IPS DF 19.7 (cell line): ENCODE data around the gene PTPRN2.
"Not testable (repeated sequence)": the region's sequence is repeated elsewhere in the genome, so short reads cannot be mapped to it uniquely, and the experiment has no call there.

Source experiments
- DNase-seq: peaks from one replicate; pipeline ENCODE4 v3.0.0-alpha.2; 2013; ENCODE audit warnings: low read depth, low spot score

The PTPRN2 gene

DNA sequence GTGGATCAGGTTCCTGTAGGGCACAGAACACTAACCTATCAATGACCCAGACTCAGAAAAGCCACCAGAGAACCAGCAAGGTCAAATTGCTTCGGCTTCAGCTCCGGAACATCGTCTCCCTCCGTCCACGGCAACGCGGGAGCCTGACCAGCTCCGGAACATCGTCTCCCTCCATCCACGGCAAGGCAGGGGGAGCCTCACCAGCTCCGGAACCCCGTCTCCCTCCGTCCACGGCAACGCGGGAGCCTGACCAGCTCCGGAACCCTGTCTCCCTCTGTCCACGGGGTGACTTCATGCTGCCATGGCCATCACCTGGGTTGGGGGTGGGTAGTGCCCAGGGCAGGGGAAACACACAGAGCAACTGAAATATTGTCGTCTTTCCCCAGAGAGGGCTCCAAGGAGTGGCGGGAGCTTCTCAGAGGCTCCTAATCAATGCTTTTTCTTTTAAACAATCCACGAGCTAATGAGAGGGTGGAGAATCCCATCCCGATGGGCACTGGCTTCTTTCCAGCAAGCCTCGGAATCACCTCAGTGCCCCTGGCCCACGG lies 847.3 kb downstream of the PTPRN2 start:
- no peak for DNase-seq

DNA sequence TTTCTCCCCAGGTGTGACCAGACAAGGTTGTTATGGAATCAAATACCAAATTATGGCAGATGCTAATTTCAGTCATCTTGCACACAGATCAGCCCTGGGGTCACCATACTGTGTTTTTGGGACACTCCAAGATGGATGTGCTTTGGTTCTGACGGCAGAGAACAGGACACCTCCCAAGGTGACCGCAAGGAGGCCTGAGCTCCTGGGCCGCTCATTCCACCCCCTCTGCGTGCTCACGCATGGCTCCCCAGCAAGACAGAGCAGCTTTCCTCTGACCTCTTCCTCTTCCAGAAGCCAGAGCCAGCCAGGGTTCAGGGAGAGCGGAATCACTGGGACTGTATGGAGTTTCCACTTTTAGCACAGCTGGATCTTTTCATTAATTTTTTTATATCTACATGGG lies 848.0 kb downstream of the PTPRN2 start:
- DNase-seq, result no peak

DNA sequence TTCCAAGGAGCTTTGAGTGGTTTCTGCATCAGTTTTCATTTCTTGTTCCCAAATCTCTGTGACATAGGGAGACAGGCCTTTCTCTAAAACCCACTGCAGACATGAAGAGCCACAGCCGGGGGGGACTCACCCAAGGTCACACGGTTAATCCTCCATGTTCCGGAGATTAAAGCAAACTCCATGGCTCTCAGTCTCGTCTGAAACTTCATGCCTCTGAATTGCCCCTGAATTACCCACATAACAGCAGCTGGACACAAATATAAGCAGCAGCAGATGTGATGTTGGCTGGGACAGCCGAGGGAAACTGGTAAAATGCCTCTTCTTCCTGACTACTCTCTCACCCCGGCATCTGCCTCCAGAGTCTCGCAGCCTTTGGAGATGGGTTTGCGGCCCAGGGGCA lies 848.6 kb downstream of the PTPRN2 start:
- no peak for DNase-seq

DNA sequence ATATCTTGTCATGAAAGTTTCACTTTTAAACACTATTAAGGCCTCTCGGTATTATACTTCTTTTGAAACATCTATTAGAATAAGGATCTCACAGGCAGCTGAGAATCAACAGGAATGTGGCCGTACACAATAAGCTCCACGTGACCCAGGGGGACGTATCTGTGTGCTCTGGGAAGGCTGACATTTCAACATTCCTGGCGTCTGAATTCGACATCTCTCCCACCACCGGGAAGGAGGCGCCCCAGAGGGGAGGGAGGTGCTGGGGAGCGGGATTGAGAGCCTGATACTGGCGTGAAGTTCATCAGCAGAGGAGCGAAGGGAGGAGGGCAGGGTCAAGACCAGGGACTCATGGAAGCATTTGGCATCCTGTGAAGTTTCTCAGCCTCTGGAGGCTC lies 849.6 kb downstream of the PTPRN2 start:
- DNase-seq, result no peak

DNA sequence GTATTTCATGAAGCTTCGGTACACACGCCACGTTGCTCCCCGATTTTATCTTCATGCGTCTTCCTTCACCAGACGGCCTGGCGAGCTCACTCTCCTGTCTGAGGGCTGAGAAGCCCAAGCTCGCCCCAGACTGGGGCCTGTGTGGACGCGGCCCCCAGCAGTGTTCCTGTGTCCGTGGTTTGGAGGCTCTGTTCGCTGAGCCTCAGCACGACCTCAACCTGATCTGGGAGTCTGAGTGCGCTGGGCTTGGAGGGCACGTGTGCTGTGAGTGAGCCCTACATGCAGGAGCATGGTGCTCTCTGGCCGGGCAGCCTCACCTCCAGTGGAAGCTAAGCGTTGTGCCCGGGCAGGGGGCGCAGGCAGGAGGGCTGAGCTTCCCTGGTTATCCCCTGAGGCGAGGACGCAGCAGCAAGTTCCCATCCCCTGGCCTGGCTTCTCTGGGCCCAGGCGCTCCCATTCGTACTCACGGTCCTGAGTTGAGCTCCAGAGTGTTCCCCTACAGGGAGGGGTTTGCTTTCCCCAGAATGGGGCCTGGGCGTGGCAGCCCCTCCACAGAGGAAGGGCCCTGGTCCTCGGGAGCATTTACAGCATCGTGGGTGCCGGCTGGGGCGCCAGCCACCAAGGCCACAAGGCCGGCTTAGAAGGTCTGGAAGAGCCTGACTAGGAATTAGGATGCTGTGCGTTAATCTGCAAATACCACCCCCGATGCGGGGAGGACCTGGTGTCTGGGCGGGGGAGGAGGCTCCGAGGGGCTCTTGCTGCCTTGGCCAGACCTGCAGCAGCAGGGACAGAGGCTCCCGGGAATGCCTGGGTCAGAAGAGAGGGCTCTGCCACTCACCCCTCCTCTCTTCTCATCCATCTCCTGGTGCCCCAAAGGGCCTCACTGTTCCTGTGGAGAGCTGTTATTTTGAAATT lies 850.2 kb downstream of the PTPRN2 start:
- DNase-seq, result no peak

DNA sequence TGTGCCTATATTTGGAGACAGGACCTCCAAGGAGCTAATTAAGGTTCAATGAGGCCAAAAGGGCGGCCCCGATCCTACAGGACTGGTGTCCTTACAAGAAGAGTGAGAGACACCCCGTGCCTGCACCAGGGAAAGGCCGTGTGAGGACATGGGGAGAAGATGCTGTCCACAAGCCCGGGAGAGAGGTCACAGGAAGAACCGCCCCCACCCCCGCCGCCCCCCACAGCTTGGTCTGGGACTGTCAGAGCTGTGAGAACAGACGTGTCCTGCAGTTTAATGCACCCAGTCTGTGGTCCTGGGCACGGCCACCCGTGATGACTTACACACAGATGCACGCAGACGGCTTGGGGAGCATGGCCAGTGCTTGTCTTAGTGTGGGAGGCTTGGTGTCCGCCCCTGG lies 851.3 kb downstream of the PTPRN2 start:
- no peak for DNase-seq

DNA sequence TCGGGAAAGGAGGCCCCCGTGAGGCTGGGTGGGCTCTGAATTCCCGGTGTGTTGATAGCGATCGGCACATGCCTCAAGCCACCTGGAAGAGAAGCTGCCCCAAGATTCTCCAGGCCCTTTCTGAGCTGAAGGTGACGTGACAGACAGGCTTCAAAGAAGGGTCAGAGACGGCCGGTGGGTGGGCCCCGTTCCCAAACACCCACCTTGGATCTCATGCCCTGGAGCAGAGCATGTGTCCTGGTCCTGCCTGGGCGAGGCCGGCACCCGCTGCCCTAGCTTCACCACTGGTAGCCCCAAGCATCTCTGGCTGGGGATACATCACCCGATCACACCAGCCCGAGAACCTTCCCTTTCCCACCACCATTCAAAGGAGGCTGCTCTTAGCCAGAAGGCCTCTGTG lies 851.8 kb downstream of the PTPRN2 start:
- DNase-seq, result no peak

DNA sequence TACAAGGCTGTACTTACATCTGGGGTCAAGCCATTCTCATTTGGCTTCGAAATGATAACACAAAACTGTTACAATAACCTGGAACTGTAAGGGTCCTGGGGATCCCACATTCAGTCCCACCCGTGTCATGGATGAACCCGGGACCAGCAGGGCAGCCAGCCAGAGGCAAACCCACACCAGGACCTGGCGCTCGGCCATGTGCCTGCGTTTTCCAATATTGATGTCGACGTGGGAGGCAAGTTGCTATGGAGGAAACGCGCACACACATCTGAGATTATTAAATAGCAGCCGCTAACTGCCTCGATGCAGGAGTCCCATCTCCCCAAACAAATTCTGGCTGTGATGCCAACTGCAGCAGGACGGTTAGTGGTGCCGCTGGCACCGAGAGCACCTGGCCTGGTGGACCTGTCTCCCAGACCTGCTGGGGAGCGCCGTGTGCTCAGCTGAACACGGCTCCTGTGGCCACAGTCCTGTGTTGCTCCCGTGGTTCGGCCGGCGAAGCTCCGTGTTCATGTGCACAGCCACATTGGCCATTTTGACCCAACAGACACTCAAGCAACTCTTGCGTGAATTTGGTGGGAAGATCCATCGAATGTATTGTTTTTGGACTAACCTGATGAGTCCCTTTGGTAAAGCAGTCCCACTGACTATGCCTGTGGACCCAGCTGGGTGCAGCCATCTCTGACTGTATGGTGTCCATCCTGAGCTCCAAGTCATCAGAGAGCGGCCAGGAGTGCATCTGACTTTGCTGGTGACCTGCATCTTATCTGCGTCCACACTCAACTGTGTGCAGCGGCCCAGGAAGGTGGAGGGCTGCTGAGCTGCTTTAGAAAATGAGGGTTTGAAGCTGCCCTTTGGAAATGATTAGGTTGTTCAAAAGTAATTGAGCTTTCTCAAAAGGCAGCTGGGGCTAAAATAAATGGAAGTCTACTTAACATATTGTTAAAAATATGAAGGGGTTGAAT lies 852.7 kb downstream of the PTPRN2 start:
- no peak for DNase-seq

DNA sequence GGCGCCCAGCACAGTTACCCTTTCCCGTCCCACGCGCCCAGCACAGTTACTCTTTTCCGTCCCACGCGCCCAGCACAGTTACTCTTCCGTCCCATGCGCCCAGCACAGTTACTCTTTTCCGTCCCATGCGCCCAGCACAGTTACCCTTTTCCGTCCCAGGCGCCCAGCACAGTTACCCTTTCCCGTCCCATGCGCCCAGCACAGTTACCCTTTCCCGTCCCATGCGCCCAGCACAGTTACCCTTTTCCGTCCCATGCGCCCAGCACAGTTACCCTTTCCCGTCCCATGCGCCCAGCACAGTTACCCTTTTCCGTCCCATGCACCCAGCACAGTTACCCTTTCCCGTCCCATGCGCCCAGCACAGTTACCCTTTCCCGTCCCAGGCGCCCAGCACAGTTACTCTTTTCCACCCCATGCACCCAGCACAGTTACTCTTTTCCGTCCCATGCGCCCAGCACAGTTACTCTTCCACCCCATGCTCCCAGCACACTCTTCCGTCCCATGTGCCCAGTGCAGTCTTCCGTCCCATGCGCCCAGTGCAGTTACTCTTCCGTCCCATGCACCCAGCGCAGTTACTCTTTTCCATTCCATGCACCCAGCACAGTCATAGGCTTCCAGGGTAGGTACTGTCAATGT lies 853.7 kb downstream of the PTPRN2 start:
- not testable (repeated sequence) for DNase-seq

DNA sequence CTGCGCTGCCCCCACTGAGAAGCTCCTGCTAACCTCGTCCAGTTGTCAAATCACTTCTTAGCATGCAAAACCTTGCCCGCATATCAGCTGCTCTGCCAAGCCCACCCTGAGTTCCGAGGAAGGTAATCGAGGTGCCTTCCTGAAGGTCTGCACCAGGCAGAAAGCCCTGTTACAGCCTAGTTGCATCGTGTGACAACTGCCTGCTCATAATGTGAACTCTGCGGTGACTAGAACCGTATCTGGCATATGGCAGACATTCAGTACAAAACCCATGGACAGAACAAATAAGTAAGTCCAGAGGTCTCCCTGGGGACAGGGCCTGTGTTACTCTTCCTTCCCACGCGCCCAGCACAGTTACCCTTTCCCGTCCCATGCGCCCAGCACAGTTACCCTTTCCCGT lies 856.5 kb downstream of the PTPRN2 start:
- no peak for DNase-seq

DNA sequence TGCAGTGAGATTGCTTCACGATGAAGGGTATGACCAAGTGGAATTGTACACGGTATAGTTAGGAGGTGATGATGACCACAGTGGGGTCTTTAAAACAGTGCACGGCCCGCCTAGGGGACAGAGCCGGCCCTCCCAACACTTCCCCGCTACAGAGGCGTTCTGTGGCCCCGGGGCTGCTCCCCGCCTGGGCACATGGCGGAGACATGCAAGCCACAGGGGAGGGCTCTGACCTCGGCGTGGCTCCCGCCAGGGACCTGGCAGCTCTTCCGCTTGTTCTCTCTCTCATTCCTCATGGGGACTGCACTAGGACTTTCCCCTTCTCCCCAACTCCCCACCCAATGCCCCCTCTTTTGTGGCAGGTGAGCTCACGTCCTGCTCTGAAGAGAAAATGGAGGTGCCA lies 857.0 kb downstream of the PTPRN2 start:
- DNase-seq, result no peak

DNA sequence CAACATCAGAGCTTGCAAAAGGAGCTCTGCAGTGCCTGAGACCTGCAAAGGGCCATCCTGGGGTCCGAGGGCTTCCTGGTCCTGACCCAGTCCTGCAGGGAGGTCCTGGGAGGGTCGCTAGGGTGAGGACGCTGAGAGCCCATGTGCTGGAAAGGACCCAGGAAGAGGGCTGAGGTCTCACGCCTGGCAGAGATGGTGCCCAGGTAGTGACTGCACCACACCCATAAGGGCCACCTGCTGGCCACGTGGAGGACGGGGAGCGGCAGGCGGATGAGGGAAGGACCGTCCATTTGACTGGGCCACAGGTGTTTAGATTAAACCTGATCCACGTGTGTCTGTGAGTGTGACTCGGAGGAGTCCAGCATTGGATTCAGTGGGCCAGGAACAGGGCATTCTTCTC lies 858.1 kb downstream of the PTPRN2 start:
- DNase-seq, result no peak

DNA sequence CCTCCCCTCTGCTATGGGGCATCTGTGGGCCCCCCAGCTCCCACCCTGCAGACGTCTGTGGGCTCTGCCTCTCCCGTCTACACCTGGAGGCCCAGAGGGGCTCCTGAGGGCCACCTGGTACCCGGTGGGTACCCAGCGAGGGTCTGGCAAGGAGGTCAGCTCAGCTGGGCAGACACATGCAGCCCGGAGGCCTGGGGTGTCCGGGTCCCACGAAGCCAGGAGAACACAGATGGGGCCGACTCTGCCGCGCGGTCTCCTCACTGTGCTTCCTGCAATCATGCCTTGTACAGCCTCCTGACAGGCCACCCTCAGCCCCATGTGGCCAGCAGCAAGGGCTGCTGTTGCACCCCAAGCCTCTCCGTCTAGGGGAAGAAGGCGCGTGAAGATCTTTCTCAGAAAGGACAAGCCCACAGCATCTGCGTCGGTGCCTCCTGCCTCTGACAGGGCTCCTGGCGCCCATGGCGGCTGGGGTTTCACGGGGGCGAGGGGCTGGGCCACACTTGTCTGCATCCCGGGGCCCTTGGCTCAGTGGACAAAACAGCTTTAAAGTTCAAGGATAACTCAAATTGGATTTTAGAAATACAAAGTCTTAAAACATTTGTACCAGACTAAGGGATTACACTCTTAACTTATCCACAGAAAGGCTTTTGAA lies 859.5 kb downstream of the PTPRN2 start:
- DNase-seq, result no peak

DNA sequence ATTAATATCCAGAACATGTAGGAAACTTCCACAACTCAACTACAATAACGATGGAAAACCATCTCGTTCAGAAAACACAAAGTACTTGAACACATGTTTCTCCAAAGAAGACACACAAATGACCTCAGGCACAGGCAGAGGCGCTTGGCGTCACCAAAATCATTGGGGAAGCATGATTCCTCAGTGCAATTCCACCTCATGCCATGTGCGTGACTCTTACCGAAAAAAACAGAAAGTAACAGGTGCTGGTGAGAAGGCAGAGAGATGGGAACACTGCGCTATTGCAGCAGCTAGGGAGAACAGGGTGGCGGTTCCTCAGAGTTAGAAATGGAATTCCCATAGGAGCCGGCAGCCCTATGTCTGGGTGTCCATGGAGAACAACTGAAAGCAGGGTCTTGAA lies 860.9 kb downstream of the PTPRN2 start:
- DNase-seq, result no peak

DNA sequence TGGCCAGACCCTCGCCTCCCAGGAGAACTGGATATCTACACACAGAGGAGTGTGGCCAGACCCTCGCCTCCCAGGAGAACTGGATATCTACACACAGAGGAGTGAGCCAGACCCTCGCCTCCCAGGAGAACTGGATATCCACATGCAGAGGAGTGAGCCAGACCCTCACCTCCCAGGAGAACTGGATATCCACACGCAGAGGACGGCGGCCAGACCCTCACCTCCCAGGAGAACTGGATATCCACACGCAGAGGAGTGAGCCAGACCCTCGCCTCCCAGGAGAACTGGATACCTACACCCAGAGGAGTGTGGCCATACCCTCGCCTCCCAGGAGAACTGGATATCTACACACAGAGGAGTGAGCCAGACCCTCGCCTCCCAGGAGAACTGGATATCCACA lies 862.3 kb downstream of the PTPRN2 start:
- not testable (repeated sequence) for DNase-seq

DNA sequence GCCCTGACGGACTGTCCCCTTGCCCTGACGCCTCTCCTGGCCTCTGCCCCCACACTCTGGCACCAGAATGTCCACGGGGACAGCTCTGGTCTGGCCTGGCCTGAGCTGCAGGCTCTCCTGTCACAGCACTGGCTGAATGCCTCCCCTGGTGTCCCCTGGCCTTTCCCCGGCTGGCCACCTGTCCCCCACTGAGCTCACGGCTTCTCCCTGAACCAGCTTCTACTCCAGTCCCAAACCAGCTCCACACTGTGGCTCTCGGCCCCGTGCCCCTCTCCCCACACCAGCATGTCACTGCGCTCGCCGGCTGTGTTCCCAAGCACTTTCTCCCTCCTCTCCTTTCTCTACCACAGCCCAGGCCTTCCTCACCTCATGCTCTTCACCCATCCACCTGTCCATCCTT lies 864.4 kb downstream of the PTPRN2 start:
- no peak for DNase-seq

DNA sequence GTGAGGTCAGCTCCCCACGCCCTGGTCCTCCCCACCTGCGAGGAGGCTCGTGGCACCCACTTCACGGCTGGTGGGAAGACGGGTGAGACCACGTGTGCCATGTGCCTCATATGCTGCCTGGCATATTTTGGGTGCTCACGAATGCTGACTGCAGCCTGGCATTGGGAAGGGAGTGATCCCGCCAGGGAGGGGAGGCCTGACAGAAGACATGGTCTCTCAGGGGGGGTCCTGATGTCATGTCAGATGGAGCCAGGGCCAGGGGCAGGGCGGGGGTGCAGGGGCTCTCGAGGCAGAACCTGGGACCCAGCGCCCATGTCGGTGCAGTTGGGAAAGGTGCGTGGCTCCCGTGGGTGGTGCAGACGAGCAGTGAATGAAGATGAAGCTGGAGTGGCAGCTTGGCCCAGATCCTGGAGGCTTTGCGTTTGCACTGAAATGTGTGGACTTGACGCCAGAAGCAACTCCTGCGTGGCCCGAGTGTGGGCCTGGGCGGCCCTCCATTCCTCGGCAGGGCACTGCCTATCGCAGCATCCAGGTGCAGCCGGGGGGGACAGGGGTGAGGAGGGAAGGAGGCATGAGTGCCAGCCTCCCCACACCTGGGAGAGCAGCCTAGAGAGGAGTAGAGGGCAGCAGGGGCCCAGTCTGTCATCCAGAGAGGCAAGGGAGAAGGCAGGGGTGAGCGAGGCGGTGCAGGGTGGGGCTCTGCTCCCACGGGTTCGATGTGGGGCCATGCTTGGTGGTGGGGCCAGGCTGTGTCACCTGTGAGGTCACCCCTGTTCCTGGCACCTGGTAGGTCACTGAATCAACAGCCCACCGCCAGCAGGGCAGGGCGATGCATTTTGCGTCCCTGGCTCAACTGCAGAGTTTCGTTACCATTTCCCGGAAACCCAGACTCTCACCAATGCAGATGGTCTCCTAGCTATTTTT lies 865.2 kb downstream of the PTPRN2 start:
- DNase-seq, result no peak

DNA sequence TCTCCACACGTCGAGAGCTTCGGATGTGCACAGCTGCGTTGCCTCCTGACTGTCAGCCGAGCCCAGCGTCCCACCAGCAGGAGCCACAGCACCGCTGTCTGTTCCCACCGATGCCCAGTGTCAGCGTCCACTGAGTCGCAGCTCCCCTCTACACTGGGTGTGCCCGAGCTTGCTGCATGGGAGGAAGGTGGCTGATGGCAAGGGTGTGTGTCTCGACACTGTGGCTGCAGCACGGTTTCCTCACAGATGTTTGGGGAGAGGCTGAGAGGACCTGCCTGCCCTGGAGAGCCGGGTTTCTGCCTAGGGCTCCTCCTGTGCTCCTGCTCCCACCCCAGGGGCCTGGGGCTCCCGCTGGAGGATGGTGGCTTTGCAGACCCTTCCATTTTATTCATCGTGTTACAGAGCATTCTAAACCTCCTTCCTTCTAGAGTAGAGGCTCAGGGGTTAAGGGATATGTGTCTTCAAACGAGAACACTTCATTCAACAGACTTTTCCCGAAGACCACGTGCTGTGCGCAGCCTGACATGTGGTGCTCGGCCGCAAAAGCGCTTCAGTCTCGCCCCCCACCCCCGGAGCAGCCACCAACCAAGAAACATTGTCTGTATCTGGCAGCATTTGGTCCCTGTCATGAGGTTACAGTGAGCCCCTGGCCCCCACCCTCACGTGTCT lies 866.0 kb downstream of the PTPRN2 start:
- DNase-seq, result no peak
